Measurements from ENCODE around the gene TAL1.

- TF ChIP-seq CTCF (IDR thresholded peaks at IDR 0.05) (no peak), POLR2A (IDR thresholded peaks at IDR 0.05) (no peak), EP300 (IDR thresholded peaks at IDR 0.05) (no peak), POLR2AphosphoS5 (IDR thresholded peaks at IDR 0.05) (no peak)
Measured at GRCh38 chr1:47212636-47213229, 19.3 kb downstream of the TAL1 start.

Data from gastroesophageal sphincter (tissue), 3 donors.